T1000 (cell line): Measurements from ENCODE around the gene FAM20C.
"Not testable (repeated sequence)": the region's sequence is repeated elsewhere in the genome, so short reads cannot be mapped to it uniquely, and the experiment has no call there.

Experiments
- DNase-seq: peaks from one replicate; lab custom pipeline; 2025; ENCODE audit warnings: mixed read lengths; lab: John Stamatoyannopoulos, UW

Gene FAM20C

GRCh38 chr7:243580-243978, 51.2 kb downstream of the FAM20C start:
- DNase-seq, result not testable (repeated sequence)

DNA sequence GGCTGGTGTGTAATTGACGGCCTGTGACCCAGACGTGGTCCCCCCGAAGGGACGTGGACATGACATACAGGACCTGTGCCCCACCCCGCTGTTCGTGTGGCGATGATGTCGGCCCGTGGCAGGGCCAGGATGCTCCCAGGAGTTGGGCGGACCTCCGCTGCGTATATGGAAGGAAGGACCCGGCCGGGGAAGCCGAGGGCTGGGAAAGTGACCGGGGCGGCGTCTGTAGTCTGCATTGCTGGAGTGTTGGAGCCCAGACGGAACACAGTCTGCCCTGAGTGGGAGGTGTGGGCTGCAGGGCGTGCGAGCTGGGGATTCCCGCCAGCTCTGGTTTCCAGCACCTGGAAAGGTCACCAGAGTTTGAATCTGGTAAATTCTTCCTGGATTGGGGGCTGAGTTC, 52.6 kb downstream of the FAM20C start:
- no peak for DNase-seq

DNA sequence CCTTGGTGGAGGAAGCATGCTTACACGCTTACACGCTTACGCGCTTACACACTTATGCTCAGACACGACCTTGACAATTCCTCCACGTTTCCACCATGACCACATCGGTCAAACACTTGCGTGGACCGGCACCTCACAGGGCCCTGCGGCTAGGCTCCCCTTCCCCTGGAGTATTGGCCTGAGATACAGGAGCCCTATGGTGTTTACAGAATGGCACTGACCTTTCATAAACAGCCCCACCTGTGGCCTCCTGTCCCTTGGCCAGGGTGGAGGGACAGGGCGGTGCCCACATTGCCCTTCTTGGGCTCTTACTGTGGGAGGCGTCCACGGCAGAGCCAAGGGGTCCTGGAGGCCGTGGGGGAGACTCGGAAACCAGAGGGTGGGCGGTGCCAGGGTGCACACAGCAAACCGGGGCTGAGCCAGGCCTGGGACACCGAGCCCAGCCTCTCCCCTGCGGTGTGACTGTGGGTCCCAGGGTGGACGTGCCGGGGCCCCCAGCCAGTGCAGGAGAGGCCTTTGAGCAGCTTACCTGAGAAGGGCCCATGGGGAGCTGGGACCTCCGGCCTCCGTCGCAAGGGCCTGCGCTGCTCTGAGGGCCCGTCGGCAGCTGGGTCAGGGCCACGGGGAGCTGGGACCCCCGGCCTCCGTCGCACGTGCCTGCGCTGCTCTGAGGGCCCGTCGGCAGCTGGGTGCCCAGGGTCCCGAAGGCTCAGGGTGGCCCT, 53.4 kb downstream of the FAM20C start:
- no peak for DNase-seq

- DNase-seq, result no peak
Observed at GRCh38 chr7:246451-246850, 54.1 kb downstream of the FAM20C start.

DNA sequence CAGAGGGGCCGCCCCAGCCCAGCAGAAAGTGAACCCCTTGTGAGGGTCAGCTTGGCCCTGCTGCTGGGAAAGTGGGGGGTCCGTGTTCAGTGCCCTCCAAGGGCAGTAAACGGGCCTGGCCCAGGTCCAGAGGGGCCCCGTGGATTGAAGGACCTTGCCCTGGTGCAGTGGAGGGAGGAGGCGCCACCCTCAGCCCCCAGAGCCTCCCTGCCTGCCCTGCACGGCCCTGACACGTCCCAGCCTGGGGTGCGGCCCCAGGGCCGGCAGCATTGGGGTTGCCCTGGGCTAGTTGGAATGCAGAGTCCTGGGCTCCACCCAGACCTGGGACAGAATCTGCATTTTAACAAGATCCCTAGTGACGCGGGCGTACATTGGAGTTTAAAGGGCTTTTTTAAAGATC, 54.8 kb downstream of the FAM20C start:
- no peak for DNase-seq

DNA sequence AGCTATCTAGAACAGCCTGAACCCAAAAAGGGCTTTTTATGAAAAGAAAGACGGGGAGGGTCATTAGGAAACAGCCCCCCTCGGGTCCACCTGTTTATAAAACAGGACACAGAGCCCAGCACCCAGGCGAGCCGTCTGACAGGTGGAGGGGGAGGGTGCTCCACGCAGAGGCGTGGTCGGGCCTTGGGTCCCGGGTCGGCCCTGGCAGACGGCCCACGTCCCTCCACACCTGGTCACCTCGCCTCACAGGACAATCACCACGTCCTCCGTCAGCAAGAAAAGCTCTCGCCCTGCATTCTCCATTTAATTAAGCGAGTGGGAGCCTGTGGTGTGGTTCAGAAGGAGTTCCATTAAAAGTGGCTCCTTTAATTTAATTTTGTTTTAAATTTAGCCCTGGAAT, 55.3 kb downstream of the FAM20C start:
- no peak for DNase-seq

DNA sequence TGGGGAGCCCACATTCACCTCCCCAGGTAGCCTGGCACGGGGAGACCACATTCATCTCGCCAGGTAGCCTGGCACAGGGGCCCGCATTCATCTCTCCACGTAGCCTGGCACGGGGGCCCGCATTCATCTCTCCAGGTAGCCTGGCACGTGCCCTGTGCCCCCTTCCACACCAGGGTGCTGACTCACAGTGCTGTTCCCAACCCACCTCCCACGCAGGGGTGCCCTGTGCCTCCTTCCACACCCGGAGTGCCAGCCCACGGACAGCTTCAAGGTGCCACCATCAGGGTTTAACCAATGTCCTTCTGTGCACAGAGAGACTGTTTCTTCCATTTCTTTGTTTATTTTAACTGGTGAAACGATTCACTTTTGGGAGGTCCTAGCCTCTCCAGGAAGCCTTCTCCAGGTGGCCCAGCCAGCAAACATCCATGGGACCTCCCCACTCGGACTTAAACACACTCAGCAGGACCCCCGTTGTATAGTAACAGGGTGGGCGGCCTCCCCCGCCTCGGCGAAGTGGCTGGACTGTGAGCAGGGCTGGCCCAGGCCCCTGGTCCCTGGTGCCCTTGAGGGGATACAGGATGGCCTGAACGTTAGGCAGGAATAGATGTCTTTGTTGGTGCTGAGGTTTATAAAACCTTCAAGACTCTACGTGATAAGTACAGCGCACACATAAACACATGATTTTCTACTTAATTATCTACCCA, 56.5 kb downstream of the FAM20C start:
- no peak for DNase-seq

GRCh38 chr7:249989-250388, 57.6 kb downstream of the FAM20C start:
- no peak for DNase-seq

DNA sequence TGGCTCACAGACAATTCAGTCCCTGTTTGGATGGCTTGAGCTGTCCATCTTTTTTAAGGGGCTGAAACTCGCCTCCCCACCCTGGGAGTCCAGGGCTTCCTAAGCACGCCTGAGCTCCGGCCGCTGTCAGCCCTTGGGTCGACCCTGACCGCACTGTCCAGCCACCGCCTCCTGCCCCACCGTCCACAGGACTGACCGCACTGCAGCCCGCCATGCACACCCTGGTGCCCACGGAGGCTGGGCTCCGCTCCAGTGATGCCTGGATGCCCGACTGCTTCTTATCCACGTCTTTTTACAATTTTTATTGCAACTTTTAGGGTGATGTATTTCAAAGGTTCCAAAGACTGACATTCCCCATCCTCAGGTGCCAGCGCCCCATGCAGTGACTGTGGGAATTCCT, 58.2 kb downstream of the FAM20C start:
- DNase-seq, result no peak

GRCh38 chr7:251005-251404, 58.6 kb downstream of the FAM20C start:
- DNase-seq, result no peak

GRCh38 chr7:251446-252175, 59.2 kb downstream of the FAM20C start:
- no peak for DNase-seq

DNA sequence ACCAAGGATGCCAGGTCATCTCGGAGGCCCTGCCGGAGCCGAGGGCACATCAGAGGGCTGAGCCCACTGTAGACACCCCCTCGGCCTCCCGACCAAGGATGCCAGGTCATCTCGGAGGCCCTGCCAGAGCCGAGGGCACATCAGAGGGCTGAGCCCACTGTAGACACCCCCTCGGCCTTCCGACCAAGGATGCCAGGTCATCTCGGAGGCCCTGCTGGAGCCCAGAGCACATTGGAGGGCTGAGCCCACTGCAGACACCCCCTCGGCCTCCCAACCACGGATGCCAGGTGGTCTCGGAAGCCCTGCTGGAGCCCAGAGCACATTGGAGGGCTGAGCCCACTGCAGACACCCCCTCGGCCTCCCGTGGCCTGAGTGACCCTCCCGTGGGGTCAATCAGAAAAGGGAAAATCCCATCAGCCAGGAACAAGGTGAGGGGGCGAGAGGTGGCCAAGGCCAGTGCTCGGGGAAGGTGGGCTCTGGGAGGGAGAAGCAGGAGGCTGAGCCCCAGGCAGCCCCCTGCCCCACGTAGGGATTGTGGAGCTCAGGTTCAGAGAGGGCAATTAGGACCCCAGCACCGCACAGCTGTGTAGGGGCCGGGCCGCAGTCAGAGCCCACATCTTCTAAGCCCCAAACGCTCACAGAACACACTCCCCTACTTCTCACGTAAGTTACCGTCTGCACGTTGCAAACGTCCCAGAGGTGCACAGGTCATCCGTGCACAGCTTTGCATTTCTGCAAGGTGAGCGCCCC, 60.0 kb downstream of the FAM20C start:
- DNase-seq, result no peak

- DNase-seq, result no peak
Observed at GRCh38 chr7:252981-253380, 60.6 kb downstream of the FAM20C start.

GRCh38 chr7:253581-254336, 61.4 kb downstream of the FAM20C start:
- no peak for DNase-seq

- no peak for DNase-seq
Observed at GRCh38 chr7:254337-255037, 62.1 kb downstream of the FAM20C start.

GRCh38 chr7:255038-255435, 62.7 kb downstream of the FAM20C start:
- no peak for DNase-seq

DNA sequence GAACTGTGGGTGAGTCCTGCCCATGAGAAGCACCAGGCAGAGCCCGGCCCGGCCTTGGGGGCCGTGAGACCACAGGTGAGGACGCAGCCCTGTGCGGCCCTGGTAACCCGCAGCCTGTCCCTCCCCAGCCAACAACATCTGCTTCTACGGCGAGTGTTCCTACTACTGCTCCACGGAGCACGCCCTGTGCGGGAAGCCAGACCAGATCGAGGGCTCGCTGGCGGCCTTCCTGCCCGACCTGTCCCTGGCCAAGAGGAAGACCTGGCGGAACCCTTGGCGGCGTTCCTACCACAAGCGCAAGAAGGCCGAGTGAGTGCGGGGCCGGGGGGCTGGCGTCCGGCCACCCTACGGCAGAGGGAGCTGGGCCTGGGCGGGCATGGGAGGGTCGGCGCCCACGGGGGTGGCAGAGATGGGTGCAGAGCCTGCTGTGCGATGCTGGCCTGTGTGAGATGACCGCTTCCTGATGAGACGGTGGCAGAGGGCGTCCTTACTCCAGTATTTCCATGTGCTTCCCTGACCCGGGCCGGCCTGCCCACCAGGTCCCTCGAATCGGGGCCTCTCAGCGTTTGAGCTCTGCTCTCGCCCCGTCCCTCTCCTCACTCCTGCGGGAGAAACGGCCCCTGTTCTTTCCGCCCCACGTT, 63.5 kb downstream of the FAM20C start:
- no peak for DNase-seq

DNA sequence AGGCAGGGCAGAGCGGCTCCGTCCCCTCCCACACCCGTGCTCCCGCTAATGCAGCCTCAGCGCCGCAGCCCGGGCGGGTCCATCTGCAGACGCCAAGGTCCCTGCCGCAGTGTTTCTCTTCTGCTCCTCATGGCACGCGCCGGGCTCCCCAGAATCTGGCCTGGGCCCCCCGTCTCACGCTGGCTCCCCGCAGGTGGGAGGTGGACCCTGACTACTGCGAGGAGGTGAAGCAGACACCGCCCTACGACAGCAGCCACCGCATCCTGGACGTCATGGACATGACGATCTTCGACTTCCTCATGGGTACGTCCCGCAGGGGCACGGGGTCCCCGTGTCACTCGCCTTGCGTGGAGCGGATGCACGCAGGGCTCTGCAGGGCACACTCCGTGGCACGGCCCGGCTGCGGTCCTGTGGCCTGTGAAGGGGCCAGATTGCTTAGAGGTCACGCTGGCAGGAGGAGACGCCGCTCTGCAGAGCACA, 64.1 kb downstream of the FAM20C start:
- DNase-seq, result no peak

DNA sequence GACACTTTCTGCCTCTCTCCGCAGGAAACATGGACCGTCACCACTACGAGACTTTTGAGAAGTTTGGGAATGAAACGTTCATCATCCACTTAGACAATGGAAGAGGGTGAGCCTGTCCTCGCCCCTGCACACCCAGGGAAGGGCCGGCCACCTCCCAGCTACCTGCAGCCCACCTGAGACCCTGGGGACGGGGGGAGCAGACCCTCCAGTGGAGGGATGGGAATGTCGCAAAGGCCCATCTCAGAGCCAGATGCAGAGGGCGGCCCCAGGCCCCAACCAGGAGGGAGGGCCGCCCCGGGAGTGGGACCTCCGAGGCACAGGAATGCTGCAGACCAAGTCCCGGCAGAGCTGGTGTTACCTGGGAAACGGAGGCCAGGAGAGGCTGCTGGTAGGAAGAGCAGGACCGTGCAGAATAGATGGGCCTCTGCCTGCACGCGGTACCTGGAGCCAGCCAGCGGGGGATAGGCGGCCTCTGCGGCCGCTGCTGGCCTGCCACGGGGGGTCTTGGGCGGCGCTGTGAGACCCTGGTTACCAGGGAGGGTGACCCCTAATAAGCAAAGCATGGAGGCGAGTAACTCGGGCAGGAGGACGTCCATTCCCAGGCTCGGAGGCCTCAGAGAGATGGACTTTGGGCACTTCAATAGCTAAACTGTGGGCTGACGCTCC, 64.7 kb downstream of the FAM20C start:
- DNase-seq, result no peak

GRCh38 chr7:257647-257992, 65.2 kb downstream of the FAM20C start:
- DNase-seq, result no peak
